Kidney epithelial cell (primary cell): ENCODE measurements around the gene EHBP1L1. TPM values are rescaled to one million over a fixed set of nuclear protein-coding genes. Genes with fewer than 3 reads are reported as not detected.

Experiments
- DNase-seq: peaks from one replicate; pipeline ENCODE4 v3.0.0-alpha.2; 2010; ENCODE audit warnings: low read depth
- H3K27me3 ChIP-seq: 2 replicates; pipeline ENCODE4 v1.6.0; 2011; ENCODE audit warnings: low read length; ENCODE audit not compliant: control insufficient read depth, insufficient read depth
- H3K36me3 ChIP-seq: 2 replicates; pipeline ENCODE4 v1.5.1; 2011; ENCODE audit warnings: low read length; ENCODE audit not compliant: control insufficient read depth, insufficient read depth
- H3K4me3 ChIP-seq: 2 replicates; pipeline ENCODE4 v1.5.1; 2011; ENCODE audit warnings: low read depth, mild to moderate bottlenecking, control low read depth, low read length
- CTCF ChIP-seq: IDR thresholded peaks from 2 replicates; pipeline ENCODE4 v1.5.1; 2011; ENCODE audit warnings: mild to moderate bottlenecking, moderate library complexity, low read length, control low read depth, inconsistent platforms; ENCODE audit not compliant: insufficient read depth, poor library complexity, severe bottlenecking
- total RNA-seq: library from RNA; depleted of rRNA; stranded (reverse); fragments of >200 nt; gene quantifications from 2 replicates; pipeline ENCODE4 v1.2.3, GENCODE V29; 2015

The EHBP1L1 gene
- total RNA-seq: 19.5 and 20.9 TPM in 2 replicates

GRCh38 chr11:65575568-65576231 is at the start of gene EHBP1L1:
TSS of gene EHBP1L1 (plus strand) at chr11:65576053. CDS start at chr11:65576303, 250 bp downstream.
- no peak for DNase-seq

GRCh38 chr11:65526744-65527143 is 49.1 kb upstream of the EHBP1L1 start:
- no peak for DNase-seq
- Histone ChIP-seq H3K27me3 (no peaks in the 10 kb centered on the region), H3K4me3 (no peak overlapping the region), H3K36me3 (peaks cover 6% of the 10 kb centered on the region)
- no peak for TF ChIP-seq CTCF

More at GRCh38 chr11:65575568-65576231, at the start of gene EHBP1L1:
- H3K4me3 ChIP-seq: peak within 1 kb of the TSS; percentile 39
- no peaks in the 10 kb centered on the region for H3K27me3 ChIP-seq
- no peak for TF ChIP-seq CTCF
- peaks cover 1% of the 10 kb centered on the region for H3K36me3 ChIP-seq

GRCh38 chr11:65528819-65529350 is 47.0 kb upstream of the EHBP1L1 start:
- TF ChIP-seq CTCF: no peak
- Histone ChIP-seq H3K27me3 (no peaks in the 10 kb centered on the region), H3K4me3 (no peak overlapping the region), H3K36me3 (peaks cover 7% of the 10 kb centered on the region)
- DNase-seq: no peak

GRCh38 chr11:65529475-65530156 is 46.2 kb upstream of the EHBP1L1 start:
- DNase-seq: no peak

GRCh38 chr11:65530157-65530496 is 45.7 kb upstream of the EHBP1L1 start:
- Histone ChIP-seq H3K4me3 (no peak overlapping the region), H3K36me3 (peaks cover 7% of the 10 kb centered on the region), H3K27me3 (no peaks in the 10 kb centered on the region)
- peak; percentile 35 for TF ChIP-seq CTCF
- DNase-seq: no peak

More at GRCh38 chr11:65529475-65530156, 46.2 kb upstream of the EHBP1L1 start:
- Histone ChIP-seq H3K27me3 (no peaks in the 10 kb centered on the region), H3K4me3 (no peak overlapping the region), H3K36me3 (peaks cover 7% of the 10 kb centered on the region)
- no peak for TF ChIP-seq CTCF
